Measurements from ENCODE around the gene SLC13A1. TPM values are rescaled to one million over a fixed set of nuclear protein-coding genes. Genes with fewer than 3 reads are reported as not detected.
"Not testable (repeated sequence)": the region's sequence is repeated elsewhere in the genome, so short reads cannot be mapped to it uniquely, and the experiment has no call there.

SLC13A1 gene, protein sequence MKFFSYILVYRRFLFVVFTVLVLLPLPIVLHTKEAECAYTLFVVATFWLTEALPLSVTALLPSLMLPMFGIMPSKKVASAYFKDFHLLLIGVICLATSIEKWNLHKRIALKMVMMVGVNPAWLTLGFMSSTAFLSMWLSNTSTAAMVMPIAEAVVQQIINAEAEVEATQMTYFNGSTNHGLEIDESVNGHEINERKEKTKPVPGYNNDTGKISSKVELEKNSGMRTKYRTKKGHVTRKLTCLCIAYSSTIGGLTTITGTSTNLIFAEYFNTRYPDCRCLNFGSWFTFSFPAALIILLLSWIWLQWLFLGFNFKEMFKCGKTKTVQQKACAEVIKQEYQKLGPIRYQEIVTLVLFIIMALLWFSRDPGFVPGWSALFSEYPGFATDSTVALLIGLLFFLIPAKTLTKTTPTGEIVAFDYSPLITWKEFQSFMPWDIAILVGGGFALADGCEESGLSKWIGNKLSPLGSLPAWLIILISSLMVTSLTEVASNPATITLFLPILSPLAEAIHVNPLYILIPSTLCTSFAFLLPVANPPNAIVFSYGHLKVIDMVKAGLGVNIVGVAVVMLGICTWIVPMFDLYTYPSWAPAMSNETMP
- polyA plus RNA-seq (ENCODE audit: insufficient read length in 4 of 4), result 10 to 100 TPM in 3 of 4 donors, under 1 TPM in 1; 0.25 to 21.4 (median 18.1) TPM

- DNase-seq (ENCODE audit: low read depth in 4 of 4, low spot score in 3 of 4), result no peak
Observed at GRCh38 chr7:123199883-123200282, at the start of gene SLC13A1. TSS of gene SLC13A1 (minus strand) at chr7:123199969. CDS start at chr7:123199946, 23 bp downstream.

- no peak for DNase-seq (ENCODE audit: low read depth in 4 of 4, low spot score in 3 of 4)
Observed at GRCh38 chr7:123244768-123245167, 45.0 kb upstream of the SLC13A1 start.

DNA sequence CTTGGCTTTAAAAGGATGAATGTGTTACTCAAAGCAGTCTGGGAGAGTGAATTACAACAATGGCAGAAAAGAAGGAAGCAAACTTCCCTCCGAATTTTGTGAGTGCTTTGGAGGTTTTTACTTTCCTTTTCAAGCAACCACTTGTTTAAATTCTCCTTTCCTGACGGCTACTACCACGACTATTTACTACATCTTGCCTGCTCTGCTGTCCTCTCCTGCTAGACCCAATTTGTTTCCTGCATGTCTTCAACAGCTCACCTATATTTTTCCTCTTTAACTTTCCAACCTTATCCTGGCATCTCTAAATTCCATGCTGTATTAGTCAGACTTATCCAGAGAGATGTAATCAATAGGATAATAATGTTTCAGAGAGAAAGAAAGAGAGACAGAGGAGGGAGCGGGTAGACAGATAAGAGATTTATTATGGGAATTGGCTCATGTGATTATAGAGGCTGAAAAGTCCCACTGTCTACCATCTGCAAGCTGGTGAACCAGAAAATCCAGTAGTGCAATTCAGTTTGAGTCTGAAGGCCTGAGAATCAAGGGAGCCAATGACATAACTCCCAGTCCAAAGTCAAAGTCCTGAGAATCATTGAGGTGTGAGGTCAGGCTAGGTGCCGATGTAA is 42.8 kb upstream of the SLC13A1 start:
- peak in 2 of 4 donors; percentile 11 to 16 for DNase-seq (ENCODE audit: low read depth in 4 of 4, low spot score in 3 of 4)

- no peak for DNase-seq (ENCODE audit: low read depth in 4 of 4, low spot score in 3 of 4)
Observed at GRCh38 chr7:123241809-123242208, 42.0 kb upstream of the SLC13A1 start.

DNA sequence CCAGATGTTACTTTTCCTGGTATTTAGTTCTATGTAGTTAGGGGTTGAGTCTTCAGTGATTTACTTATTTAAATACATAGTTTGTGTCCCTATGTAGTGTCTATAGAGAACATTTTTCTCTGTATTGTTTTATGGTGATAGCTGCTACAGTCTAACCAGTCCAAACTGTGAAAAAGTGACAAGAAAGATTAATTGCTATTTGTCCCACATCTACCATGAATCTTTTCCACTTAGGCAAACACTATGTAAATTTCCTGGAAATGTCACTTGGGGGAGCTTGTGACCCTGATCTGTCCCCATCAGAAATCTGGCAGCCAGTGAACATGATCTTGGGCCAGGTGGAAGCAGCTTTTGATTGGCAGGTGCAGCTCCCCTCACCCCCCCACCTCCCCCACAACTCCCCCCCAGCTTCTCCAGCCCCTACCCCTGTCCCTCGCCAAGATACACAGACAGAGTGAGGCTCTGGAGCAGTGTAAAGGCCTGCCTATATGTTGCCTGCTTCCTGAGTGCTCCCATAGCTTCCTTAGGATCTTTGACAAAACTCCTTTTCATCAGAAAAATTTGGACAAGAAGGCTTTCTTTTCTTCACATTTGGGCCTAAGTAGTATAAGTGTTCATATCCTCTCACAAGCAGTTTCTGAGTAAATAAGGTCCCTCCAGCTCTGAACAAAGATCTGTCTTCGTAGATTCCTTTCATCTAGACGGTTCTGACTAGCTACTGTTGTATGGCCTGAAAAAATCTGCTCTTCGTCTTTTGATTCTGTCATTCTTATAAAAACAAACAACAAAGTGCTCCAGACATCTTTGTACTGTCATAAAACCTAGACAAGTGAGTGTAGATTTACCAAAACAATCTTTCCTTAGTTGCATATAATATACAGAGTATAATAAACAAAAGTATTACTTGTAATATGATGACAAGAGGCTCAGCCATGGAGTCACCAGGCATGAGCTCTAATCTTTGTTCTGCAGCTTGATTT is 31.5 kb upstream of the SLC13A1 start:
- DNase-seq (ENCODE audit: low read depth in 4 of 4, low spot score in 3 of 4), result no peak

DNA sequence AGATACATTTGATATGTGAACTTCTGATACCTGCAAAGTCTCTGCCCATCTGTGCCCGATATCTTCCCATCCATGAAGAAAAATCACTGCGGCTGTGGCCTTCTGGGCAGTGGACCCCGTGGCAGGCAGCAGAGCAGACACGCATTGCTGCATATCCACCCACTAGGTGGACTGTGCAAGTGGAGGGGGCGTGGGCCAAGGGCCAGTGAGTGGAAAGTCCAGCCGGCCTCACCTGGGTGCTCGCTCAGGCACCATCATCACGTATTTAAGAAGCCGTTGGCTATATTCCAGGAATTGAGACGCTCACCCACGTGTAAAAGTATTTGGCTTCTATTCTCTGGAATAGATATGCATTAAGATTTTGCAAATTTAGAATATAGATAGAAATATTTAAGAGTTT is 30.8 kb upstream of the SLC13A1 start:
- DNase-seq (ENCODE audit: low read depth in 4 of 4, low spot score in 3 of 4), result no peak

DNA sequence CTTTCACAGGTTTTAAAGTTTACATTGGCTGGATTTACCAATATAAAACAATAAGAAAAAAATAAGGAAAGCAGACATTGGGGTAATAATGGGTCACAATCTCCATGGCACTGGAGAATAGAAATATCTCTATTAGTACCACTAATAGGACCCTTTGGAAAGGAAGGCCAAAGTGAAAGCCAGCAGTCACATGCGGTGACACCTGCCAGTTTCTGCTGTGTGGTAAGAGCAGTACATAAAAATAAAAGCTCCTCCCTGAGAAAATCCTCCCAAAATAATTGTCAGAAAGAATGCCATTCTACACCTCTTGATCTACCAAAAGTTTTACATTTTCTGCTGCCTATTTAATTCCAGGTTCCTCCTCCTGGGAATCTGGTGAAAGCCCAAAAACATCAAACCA is 30.4 kb upstream of the SLC13A1 start:
- DNase-seq (ENCODE audit: low read depth in 4 of 4, low spot score in 3 of 4), result no peak

GRCh38 chr7:123229426-123229825 is 29.7 kb upstream of the SLC13A1 start:
- no peak for DNase-seq (ENCODE audit: low read depth in 4 of 4, low spot score in 3 of 4)

DNA sequence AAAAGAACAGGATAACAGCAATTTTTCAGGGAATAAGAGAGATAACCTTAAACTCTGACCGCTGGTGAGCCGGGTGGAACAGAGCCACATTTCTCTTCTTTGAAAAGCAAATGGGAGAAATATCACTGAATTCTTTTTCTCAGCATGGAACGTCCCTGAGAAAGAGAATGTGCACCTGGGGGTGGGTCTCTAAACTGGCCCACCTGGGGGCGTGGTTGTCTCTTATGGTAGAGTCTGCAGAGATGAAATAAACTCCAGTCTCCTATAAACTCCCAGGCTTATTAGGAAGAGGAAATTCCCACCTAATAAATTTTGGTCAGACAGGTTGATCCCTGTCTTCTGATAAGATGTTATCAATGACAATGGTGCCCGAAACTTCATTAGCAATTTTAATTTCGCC is 27.9 kb upstream of the SLC13A1 start:
- not testable (repeated sequence) for DNase-seq (ENCODE audit: low read depth in 4 of 4, low spot score in 3 of 4)

GRCh38 chr7:123220396-123220795 is 20.6 kb upstream of the SLC13A1 start:
- no peak for DNase-seq (ENCODE audit: low read depth in 4 of 4, low spot score in 3 of 4)

GRCh38 chr7:123218866-123219265 is 19.1 kb upstream of the SLC13A1 start:
- DNase-seq (ENCODE audit: low read depth in 4 of 4, low spot score in 3 of 4), result no peak

GRCh38 chr7:123216825-123217224 is 17.1 kb upstream of the SLC13A1 start:
- no peak for DNase-seq (ENCODE audit: low read depth in 4 of 4, low spot score in 3 of 4)

GRCh38 chr7:123215350-123215749 is 15.6 kb upstream of the SLC13A1 start:
- DNase-seq (ENCODE audit: low read depth in 4 of 4, low spot score in 3 of 4), result no peak

DNA sequence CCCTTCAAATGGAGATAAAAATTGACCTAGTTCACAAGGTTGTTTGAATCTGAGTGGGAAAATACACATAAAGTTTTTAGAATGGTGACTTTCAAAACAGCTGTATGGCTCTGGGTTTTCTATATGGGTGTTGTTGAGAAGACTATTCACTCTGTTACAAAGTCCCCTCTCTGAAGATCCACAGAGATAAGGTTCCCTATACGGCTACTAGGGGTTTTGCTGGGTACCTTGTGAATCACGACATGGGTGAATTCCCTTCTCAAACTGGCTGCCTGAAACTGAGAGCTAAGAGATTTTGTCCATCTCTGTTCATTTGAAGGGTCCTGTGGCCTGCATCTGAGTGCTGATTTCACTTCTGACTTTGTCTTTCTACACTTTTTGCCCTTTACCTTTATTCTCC is 11.8 kb upstream of the SLC13A1 start:
- no peak for DNase-seq (ENCODE audit: low read depth in 4 of 4, low spot score in 3 of 4)

- no peak for DNase-seq (ENCODE audit: low read depth in 4 of 4, low spot score in 3 of 4)
Observed at GRCh38 chr7:123210986-123211385, 11.2 kb upstream of the SLC13A1 start.

- DNase-seq (ENCODE audit: low read depth in 4 of 4, low spot score in 3 of 4), result no peak
Observed at GRCh38 chr7:123209786-123210185, 10.0 kb upstream of the SLC13A1 start.

GRCh38 chr7:123208793-123209192 is 9.0 kb upstream of the SLC13A1 start:
- no peak for DNase-seq (ENCODE audit: low read depth in 4 of 4, low spot score in 3 of 4)

- DNase-seq (ENCODE audit: low read depth in 4 of 4, low spot score in 3 of 4), result no peak
Observed at GRCh38 chr7:123204206-123204835, 4.6 kb upstream of the SLC13A1 start.

DNA sequence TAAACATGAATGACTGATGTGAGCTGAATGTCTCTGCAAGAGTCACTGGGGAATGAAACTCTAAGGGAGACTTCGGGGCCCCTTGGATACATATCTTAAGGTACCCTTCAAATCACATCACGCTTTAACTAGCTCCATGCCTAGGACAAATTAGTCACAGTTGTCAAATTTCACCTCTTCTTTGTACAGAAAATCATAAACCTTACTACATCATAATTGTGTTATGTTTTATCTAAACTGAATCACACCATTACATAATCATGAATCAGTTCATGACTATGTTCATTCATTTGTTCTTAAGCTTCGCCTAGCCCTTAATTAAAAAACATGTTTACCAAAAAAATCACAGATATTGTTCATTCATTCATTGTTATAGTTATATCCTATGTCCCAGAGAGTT is 2.1 kb upstream of the SLC13A1 start:
- DNase-seq (ENCODE audit: low read depth in 4 of 4, low spot score in 3 of 4), result no peak
